Central memory CD4-positive, alpha-beta T cell (primary cell): ENCODE data around the gene HIBCH.
"Not testable (repeated sequence)": the region's sequence is repeated elsewhere in the genome, so short reads cannot be mapped to it uniquely, and the experiment has no call there.

Experiments
- DNase-seq: peaks from one replicate; pipeline ENCODE4 v3.0.0; 2022

Gene HIBCH

GRCh38 chr2:190223989-190224388, 95.6 kb downstream of the HIBCH start:
- DNase-seq = not testable (repeated sequence)

- DNase-seq = not testable (repeated sequence)
Observed at GRCh38 chr2:190222745-190223144, 96.9 kb downstream of the HIBCH start.

GRCh38 chr2:190221429-190221828, 98.2 kb downstream of the HIBCH start:
- DNase-seq = no peak

- no peak for DNase-seq
Observed at GRCh38 chr2:190219186-190219585, 100.4 kb downstream of the HIBCH start.

- no peak for DNase-seq
Observed at GRCh38 chr2:190217616-190218015, 102.0 kb downstream of the HIBCH start.

GRCh38 chr2:190216829-190217228, 102.8 kb downstream of the HIBCH start:
- no peak for DNase-seq

- DNase-seq = no peak
Observed at GRCh38 chr2:190215620-190216019, 104.0 kb downstream of the HIBCH start.

GRCh38 chr2:190214426-190215194, 105.0 kb downstream of the HIBCH start:
- DNase-seq = no peak

GRCh38 chr2:190213441-190214335, 105.9 kb downstream of the HIBCH start:
- DNase-seq = no peak

- no peak for DNase-seq
Observed at GRCh38 chr2:190210471-190210870, 109.2 kb downstream of the HIBCH start.

- DNase-seq = no peak
Observed at GRCh38 chr2:190209559-190209958, 110.1 kb downstream of the HIBCH start.

- DNase-seq = no peak
Observed at GRCh38 chr2:190207930-190208329, 111.7 kb downstream of the HIBCH start.

GRCh38 chr2:190205657-190206056, 114.0 kb downstream of the HIBCH start:
- no peak for DNase-seq

GRCh38 chr2:190202604-190203003, 117.0 kb downstream of the HIBCH start:
- DNase-seq = no peak

- no peak for DNase-seq
Observed at GRCh38 chr2:190202018-190202417, 117.6 kb downstream of the HIBCH start.

GRCh38 chr2:190200603-190201002, 119.0 kb downstream of the HIBCH start:
- no peak for DNase-seq

GRCh38 chr2:190199530-190199929, 120.1 kb downstream of the HIBCH start:
- no peak for DNase-seq

- DNase-seq = no peak
Observed at GRCh38 chr2:190199109-190199508, 120.5 kb downstream of the HIBCH start.

GRCh38 chr2:190197143-190197720, 122.4 kb downstream of the HIBCH start:
- DNase-seq = no peak

GRCh38 chr2:190190507-190191162, 129.0 kb downstream of the HIBCH start:
- DNase-seq = no peak

- no peak for DNase-seq
Observed at GRCh38 chr2:190188289-190188688, 131.3 kb downstream of the HIBCH start.

GRCh38 chr2:190186238-190186637, 133.4 kb downstream of the HIBCH start:
- DNase-seq = no peak

- DNase-seq = no peak
Observed at GRCh38 chr2:190185380-190185779, 134.2 kb downstream of the HIBCH start.
